Vagina (tissue), 2 donors: Measurements from ENCODE around the gene PTMA. TPM values are rescaled to one million over a fixed set of nuclear protein-coding genes. Genes with fewer than 3 reads are reported as not detected.
A peak's percentile ranks its signal among the peaks of the same experiment; 100 is the strongest.
"Not testable (repeated sequence)": the region's sequence is repeated elsewhere in the genome, so short reads cannot be mapped to it uniquely, and the experiment has no call there.

Experiments
- DNase-seq, 2 donors: peaks; one replicate each; pipeline ENCODE4 v3.0.0-alpha.2; 2017; ENCODE audit errors: extremely low spot score in 2 of 2
- H3K27ac ChIP-seq: fragments of 200-600 bp; sonication (generic); one replicate; pipeline ENCODE4 v1.5.1; 2019
- H3K27me3 ChIP-seq: fragments of 200-600 bp; sonication (generic); one replicate; pipeline ENCODE4 v1.5.1; 2019
- H3K36me3 ChIP-seq, 2 donors: fragments of 200-600 bp; sonication (generic); one replicate each; pipeline ENCODE4 v1.5.1; 2017 to 2019
- H3K4me1 ChIP-seq: fragments of 200-600 bp; sonication (generic); one replicate; pipeline ENCODE4 v1.5.1; 2019
- H3K4me3 ChIP-seq, 2 donors: fragments of 200-600 bp; sonication (generic); 1 replicate in 1 of 2; 2 replicates in 1 of 2; pipeline ENCODE4 v1.5.1; 2016 to 2019
- H3K9me3 ChIP-seq: fragments of 200-600 bp; sonication (generic); one replicate; pipeline ENCODE4 v1.5.1; 2019
- CTCF ChIP-seq, 3 experiments: fragments of 450-650 bp in 2 of 3; fragments of 200-600 bp in 1 of 3; sonication (generic) in 1 of 3; IDR thresholded peaks; one replicate each; pipeline ENCODE4 v1.5.1; 2017 to 2019; ENCODE audit warnings: antibody characterized with exemption in 3 of 3, mild to moderate bottlenecking in 2 of 3, moderate library complexity in 2 of 3
- POLR2A ChIP-seq, 2 donors: fragments of 450-650 bp; IDR thresholded peaks; one replicate each; pipeline ENCODE4 v1.6.1; 2017; ENCODE audit warnings: antibody characterized with exemption in 2 of 2, mild to moderate bottlenecking in 2 of 2, moderate library complexity in 2 of 2
- POLR2AphosphoS5 ChIP-seq, 2 donors: sonication (generic); formaldehyde crosslinking; IDR thresholded peaks; one replicate each; pipeline ENCODE4 v1.9.0; 2017; ENCODE audit warnings: antibody characterized with exemption in 2 of 2, mild to moderate bottlenecking in 2 of 2, low read depth in 1 of 2; ENCODE audit not compliant: insufficient read depth in 1 of 2
- intact Hi-C: fragments of 100-400 bp; cut with DNase I; formaldehyde crosslinking; loops from one replicate; pipeline ENCODE4 v1.15.1; 2023
- total RNA-seq: library from RNA; depleted of rRNA; stranded (reverse); fragments of >200 nt; gene quantifications from one replicate; pipeline ENCODE4 v1.2.3, GENCODE V29; 2016

PTMA gene
- total RNA-seq, 1 donor from 2014 or later: 536 TPM

DNA sequence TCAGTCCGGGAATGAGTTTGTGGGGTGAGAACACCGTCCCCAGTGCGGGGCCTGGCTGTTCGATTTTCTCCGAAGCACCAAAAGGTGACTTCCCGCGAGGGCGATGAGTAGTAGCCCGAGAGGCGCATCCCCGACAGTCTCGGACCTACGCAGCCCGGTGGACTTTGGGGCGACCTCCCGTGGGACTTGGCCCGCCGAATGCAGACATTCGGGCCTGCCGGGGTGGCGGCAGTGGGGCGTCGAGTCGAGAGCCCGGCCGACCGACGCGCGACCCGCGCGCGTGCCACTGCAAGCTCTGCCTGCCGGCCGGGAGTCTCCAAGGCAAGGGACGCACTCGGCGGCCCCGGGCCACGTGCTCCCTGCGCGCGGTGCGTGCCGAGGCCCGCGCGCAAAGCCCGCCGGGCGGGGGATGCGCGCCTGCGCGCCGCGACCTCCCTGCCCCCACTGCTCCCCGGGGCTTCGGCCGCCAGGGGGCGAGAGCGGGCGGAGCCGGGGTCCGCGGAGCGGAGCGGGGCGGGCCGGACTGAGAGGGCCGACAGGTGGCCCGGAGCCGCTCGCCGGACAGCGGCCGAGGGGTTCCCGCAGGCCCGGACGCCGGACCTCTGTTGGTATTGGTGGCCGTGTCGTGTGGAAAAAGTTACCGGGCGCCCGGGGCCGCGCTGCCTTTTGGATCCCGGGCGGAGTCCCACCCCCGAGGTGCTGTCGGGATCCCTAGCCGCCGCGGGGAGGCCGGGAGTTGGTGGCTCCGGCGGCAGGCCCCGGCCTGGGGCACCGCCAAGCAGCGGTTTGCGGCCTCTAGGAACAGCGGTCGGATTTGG is 1.9 kb downstream of the PTMA start:
- peaks cover 0 to 15% of the 10 kb centered on the region in 2 donors for H3K36me3 ChIP-seq
- peaks cover 47% of the 10 kb centered on the region for H3K4me1 ChIP-seq
- intact Hi-C loops: loop anchor here (1.0 kb wide), 1 partner anchor 29 kb away; no protein-coding TSS in a partner anchor

GRCh38 chr2:231710799-231711676 is 2.7 kb downstream of the PTMA start:
- H3K4me1 ChIP-seq: peaks cover 40% of the 10 kb centered on the region

More for the DNA sequence above, 1.9 kb downstream of the PTMA start:
- H3K27ac ChIP-seq: peak overlapping the region; percentile 100
- TF ChIP-seq POLR2AphosphoS5 (IDR thresholded peaks at IDR 0.05; ENCODE audit: insufficient read depth in 1 of 2, low read depth in 1 of 2) (peak in 1 of 2 donors; percentile 77), CTCF (IDR thresholded peaks at IDR 0.05) (peak; percentile 18 to 77 (median 50)), POLR2A (IDR thresholded peaks at IDR 0.05) (peak in 1 of 2 donors; percentile 77)
- no peak for DNase-seq
- H3K9me3 ChIP-seq: no peaks in the 10 kb centered on the region
- H3K27me3 ChIP-seq: no peaks in the 10 kb centered on the region
- H3K4me3 ChIP-seq: peak overlapping the region; percentile 82 to 100

GRCh38 chr2:231711677-231712450 is 3.5 kb downstream of the PTMA start:
- Histone ChIP-seq H3K9me3 (no peaks in the 10 kb centered on the region), H3K27me3 (no peaks in the 10 kb centered on the region), H3K4me3 (peak overlapping the region; percentile 82 to 100), H3K4me1 (peaks cover 38% of the 10 kb centered on the region), H3K27ac (peak overlapping the region; percentile 100), H3K36me3 (peaks cover 0 to 15% of the 10 kb centered on the region in 2 donors)
- no peak for DNase-seq
- intact Hi-C loops: loop anchor here (2.0 kb wide), 1 partner anchor 37 kb away; no protein-coding TSS in a partner anchor
- TF ChIP-seq POLR2AphosphoS5 (IDR thresholded peaks at IDR 0.05; ENCODE audit: insufficient read depth in 1 of 2, low read depth in 1 of 2) (peak in 1 of 2 donors; percentile 16), POLR2A (IDR thresholded peaks at IDR 0.05) (no peak)

More at GRCh38 chr2:231710799-231711676, 2.7 kb downstream of the PTMA start:
- Histone ChIP-seq H3K27ac (peak overlapping the region; percentile 100), H3K36me3 (peaks cover 0 to 15% of the 10 kb centered on the region in 2 donors), H3K4me3 (peak overlapping the region; percentile 82 to 100), H3K27me3 (no peaks in the 10 kb centered on the region), H3K9me3 (no peaks in the 10 kb centered on the region)
- intact Hi-C loops: loop anchor here (1.0 kb wide), 1 partner anchor 30 kb away; no protein-coding TSS in a partner anchor
- no peak for DNase-seq
- TF ChIP-seq CTCF (IDR thresholded peaks at IDR 0.05) (no peak), POLR2AphosphoS5 (IDR thresholded peaks at IDR 0.05; ENCODE audit: insufficient read depth in 1 of 2, low read depth in 1 of 2) (no peak), POLR2A (IDR thresholded peaks at IDR 0.05) (no peak)

GRCh38 chr2:231712451-231713021 is 4.2 kb downstream of the PTMA start:
- not testable (repeated sequence) for H3K9me3 ChIP-seq, DNase-seq, H3K27me3 ChIP-seq, H3K4me3 ChIP-seq
- intact Hi-C loops: loop anchor here (2.0 kb wide), 1 partner anchor 38 kb away; no protein-coding TSS in a partner anchor
- H3K27ac ChIP-seq: peak overlapping the region; percentile 100
- H3K36me3 ChIP-seq: peaks cover 0 to 15% of the 10 kb centered on the region in 2 donors
- TF ChIP-seq POLR2AphosphoS5 (IDR thresholded peaks at IDR 0.05; ENCODE audit: insufficient read depth in 1 of 2, low read depth in 1 of 2): peak in 1 of 2 donors; percentile 8
- H3K4me1 ChIP-seq: peaks cover 38% of the 10 kb centered on the region

GRCh38 chr2:231713406-231713729 is 5.0 kb downstream of the PTMA start:
- peaks cover 0 to 15% of the 10 kb centered on the region in 2 donors for H3K36me3 ChIP-seq
- intact Hi-C loops: loop anchor here (2.0 kb wide), 1 partner anchor 39 kb away; no protein-coding TSS in a partner anchor
- not testable (repeated sequence) for H3K9me3 ChIP-seq, H3K27me3 ChIP-seq, DNase-seq, H3K4me3 ChIP-seq
- peaks cover 38% of the 10 kb centered on the region for H3K4me1 ChIP-seq
- peak overlapping the region; percentile 83 for H3K27ac ChIP-seq
